HEK293 (cell line): Measurements from ENCODE around the gene TRIM26.

Source experiments
- FEZF1 ChIP-seq: fragments of 450-650 bp; formaldehyde crosslinking; IDR thresholded peaks from 2 replicates; pipeline ENCODE4 v1.5.1; 2016; ENCODE audit warnings: missing biosample characterization, missing genetic modification characterization
- GFI1B ChIP-seq: fragments of 450-650 bp; formaldehyde crosslinking; IDR thresholded peaks from 2 replicates; pipeline ENCODE4 v1.5.1; 2016; ENCODE audit warnings: missing biosample characterization, missing genetic modification characterization
- HIC1 ChIP-seq: fragments of 450-650 bp; formaldehyde crosslinking; IDR thresholded peaks from 2 replicates; pipeline ENCODE4 v1.5.1; 2016; ENCODE audit warnings: missing biosample characterization, missing genetic modification characterization
- HOXA7 ChIP-seq: sonication (generic); formaldehyde crosslinking; IDR thresholded peaks from 2 replicates; pipeline ENCODE4 v1.8.1; 2022; ENCODE audit warnings: missing genetic modification reagents, borderline replicate concordance
- KLF7 ChIP-seq: fragments of 450-650 bp; formaldehyde crosslinking; IDR thresholded peaks from 2 replicates; pipeline ENCODE4 v1.5.1; 2016; ENCODE audit warnings: missing biosample characterization, missing genetic modification characterization, borderline replicate concordance
- MYNN ChIP-seq: fragments of 450-650 bp; formaldehyde crosslinking; IDR thresholded peaks from 2 replicates; pipeline ENCODE4 v1.5.1; 2016; ENCODE audit warnings: missing biosample characterization, missing genetic modification characterization, borderline replicate concordance
- OSR2 ChIP-seq: fragments of 450-650 bp; formaldehyde crosslinking; IDR thresholded peaks from 2 replicates; pipeline ENCODE4 v1.5.1; 2016; ENCODE audit warnings: missing biosample characterization, missing genetic modification characterization
- REPIN1 ChIP-seq: fragments of 450-650 bp; formaldehyde crosslinking; IDR thresholded peaks from 2 replicates; pipeline ENCODE4 v1.5.1; 2017; ENCODE audit warnings: missing biosample characterization, missing genetic modification characterization, low read depth
- SALL2 ChIP-seq: fragments of 450-650 bp; formaldehyde crosslinking; IDR thresholded peaks from 2 replicates; pipeline ENCODE4 v1.5.0; 2017; ENCODE audit warnings: missing biosample characterization, mild to moderate bottlenecking, missing genetic modification characterization, borderline replicate concordance
- SP7 ChIP-seq: fragments of 450-650 bp; formaldehyde crosslinking; IDR thresholded peaks from 2 replicates; pipeline ENCODE4 v1.5.1; 2016; ENCODE audit warnings: missing biosample characterization, missing genetic modification characterization
- ZEB2 ChIP-seq: fragments of 450-650 bp; formaldehyde crosslinking; IDR thresholded peaks from 2 replicates; pipeline ENCODE4 v1.5.1; 2016; ENCODE audit warnings: missing biosample characterization, missing genetic modification characterization
- ZFP41 ChIP-seq: fragments of 450-650 bp; formaldehyde crosslinking; IDR thresholded peaks from 2 replicates; pipeline ENCODE4 v1.5.1; 2016; ENCODE audit warnings: missing biosample characterization, missing genetic modification characterization, borderline replicate concordance
- ZNF19 ChIP-seq: fragments of 450-650 bp; formaldehyde crosslinking; IDR thresholded peaks from 2 replicates; pipeline ENCODE4; 2016; ENCODE audit warnings: missing biosample characterization, missing genetic modification characterization, low read depth
- ZNF239 ChIP-seq: fragments of 450-650 bp; formaldehyde crosslinking; IDR thresholded peaks from 2 replicates; pipeline ENCODE4 v1.5.1; 2016; ENCODE audit warnings: missing biosample characterization, missing genetic modification characterization
- ZNF302 ChIP-seq: fragments of 450-650 bp; formaldehyde crosslinking; IDR thresholded peaks from 2 replicates; pipeline ENCODE4 v1.5.1; 2016; ENCODE audit warnings: missing biosample characterization, missing genetic modification characterization, low read depth
- ZNF426 ChIP-seq: fragments of 450-650 bp; formaldehyde crosslinking; IDR thresholded peaks from 2 replicates; pipeline ENCODE4 v1.5.1; 2017; ENCODE audit warnings: missing biosample characterization, missing genetic modification characterization, mild to moderate bottlenecking, inconsistent platforms, moderate library complexity
- ZNF433 ChIP-seq: fragments of 450-650 bp; formaldehyde crosslinking; IDR thresholded peaks from 2 replicates; pipeline ENCODE4 v1.5.1; 2016; ENCODE audit warnings: missing biosample characterization, missing genetic modification characterization, low read depth
- ZNF501 ChIP-seq: fragments of 450-650 bp; formaldehyde crosslinking; IDR thresholded peaks from 2 replicates; pipeline ENCODE4 v1.5.1; 2016; ENCODE audit warnings: missing biosample characterization, missing genetic modification characterization
- ZNF521 ChIP-seq: fragments of 450-650 bp; formaldehyde crosslinking; IDR thresholded peaks from 2 replicates; pipeline ENCODE4 v1.5.1; 2017; ENCODE audit warnings: missing biosample characterization, mild to moderate bottlenecking, missing genetic modification characterization
- ZNF610 ChIP-seq: fragments of 450-650 bp; formaldehyde crosslinking; IDR thresholded peaks from 2 replicates; pipeline ENCODE4 v1.5.1; 2016; ENCODE audit warnings: missing biosample characterization, missing genetic modification characterization, borderline replicate concordance
- ZNF626 ChIP-seq: fragments of 450-650 bp; sonication (Bioruptor Pico); formaldehyde crosslinking; IDR thresholded peaks from 2 replicates; pipeline ENCODE4 v1.5.1; 2018; ENCODE audit warnings: missing biosample characterization, missing genetic modification characterization, inconsistent platforms
- ZNF692 ChIP-seq: fragments of 450-650 bp; formaldehyde crosslinking; IDR thresholded peaks from 2 replicates; pipeline ENCODE4 v1.5.1; 2016; ENCODE audit warnings: missing biosample characterization, missing genetic modification characterization
- ZNF701 ChIP-seq: fragments of 450-650 bp; formaldehyde crosslinking; IDR thresholded peaks from 2 replicates; pipeline ENCODE4 v1.5.1; 2016; ENCODE audit warnings: missing biosample characterization, missing genetic modification characterization
- ZNF785 ChIP-seq: fragments of 450-650 bp; formaldehyde crosslinking; IDR thresholded peaks from 2 replicates; pipeline ENCODE4 v1.5.1; 2016; ENCODE audit warnings: missing biosample characterization, missing genetic modification characterization
- ZSCAN16 ChIP-seq: fragments of 450-650 bp; formaldehyde crosslinking; IDR thresholded peaks from 2 replicates; pipeline ENCODE4 v1.5.1; 2016; ENCODE audit warnings: missing biosample characterization, missing genetic modification characterization
- TF ChIP-seq, protein P1 (sequence below): fragments of 450-650 bp; formaldehyde crosslinking; IDR thresholded peaks from 2 replicates; pipeline ENCODE4 v1.5.1; 2016; ENCODE audit warnings: missing biosample characterization, missing genetic modification characterization
- TF ChIP-seq, protein P2 (sequence below): fragments of 450-650 bp; formaldehyde crosslinking; IDR thresholded peaks from 2 replicates; pipeline ENCODE4 v1.5.1; 2016; ENCODE audit warnings: missing biosample characterization, missing genetic modification characterization
- TF ChIP-seq, protein P3 (sequence below): fragments of 450-650 bp; formaldehyde crosslinking; IDR thresholded peaks from 2 replicates; pipeline ENCODE4 v1.5.1; 2016; ENCODE audit warnings: missing biosample characterization, missing genetic modification characterization

The TRIM26 gene

DNA sequence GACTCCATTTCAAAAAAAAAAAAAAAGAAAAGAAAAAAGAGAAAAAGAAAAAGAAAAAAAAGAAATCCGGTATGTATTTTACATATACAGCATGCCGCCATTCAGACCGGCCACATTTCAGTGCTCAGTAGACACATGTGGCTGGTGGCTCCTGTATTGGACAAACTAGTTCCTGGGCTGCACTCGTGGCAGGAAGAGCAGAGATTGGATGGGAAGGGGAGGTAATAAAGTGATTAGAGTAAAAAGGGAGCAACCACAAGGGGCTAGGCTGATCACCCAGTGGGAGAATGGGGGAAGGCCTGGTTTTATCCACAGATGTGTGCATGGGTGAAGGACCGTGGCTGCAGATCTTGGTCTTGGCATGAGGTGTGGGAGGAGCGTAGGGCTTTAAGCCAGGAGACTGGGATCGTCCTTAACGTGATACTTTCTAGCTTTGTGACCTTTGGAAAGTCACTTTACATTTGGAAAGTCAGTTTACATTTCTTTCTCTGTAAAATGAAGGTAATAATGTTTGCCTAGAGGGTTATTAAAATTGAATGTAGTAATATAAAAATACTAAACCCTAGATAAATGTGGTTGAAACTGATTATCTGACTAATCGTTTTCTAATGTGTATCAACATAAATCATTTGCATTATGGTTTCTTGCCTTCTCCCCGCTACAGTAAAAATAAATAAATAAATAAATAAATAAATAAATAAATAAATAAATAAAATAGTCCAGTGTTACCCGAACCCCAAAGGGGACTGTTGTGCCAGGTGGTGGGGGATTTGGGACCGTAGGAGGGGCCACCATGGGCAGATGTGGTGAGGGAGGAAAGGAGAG, 50.7 kb downstream of the TRIM26 start (continued):
- TF ChIP-seq, protein P1, sequence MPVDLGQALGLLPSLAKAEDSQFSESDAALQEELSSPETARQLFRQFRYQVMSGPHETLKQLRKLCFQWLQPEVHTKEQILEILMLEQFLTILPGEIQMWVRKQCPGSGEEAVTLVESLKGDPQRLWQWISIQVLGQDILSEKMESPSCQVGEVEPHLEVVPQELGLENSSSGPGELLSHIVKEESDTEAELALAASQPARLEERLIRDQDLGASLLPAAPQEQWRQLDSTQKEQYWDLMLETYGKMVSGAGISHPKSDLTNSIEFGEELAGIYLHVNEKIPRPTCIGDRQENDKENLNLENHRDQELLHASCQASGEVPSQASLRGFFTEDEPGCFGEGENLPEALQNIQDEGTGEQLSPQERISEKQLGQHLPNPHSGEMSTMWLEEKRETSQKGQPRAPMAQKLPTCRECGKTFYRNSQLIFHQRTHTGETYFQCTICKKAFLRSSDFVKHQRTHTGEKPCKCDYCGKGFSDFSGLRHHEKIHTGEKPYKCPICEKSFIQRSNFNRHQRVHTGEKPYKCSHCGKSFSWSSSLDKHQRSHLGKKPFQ (tag by site-specific recombination) = no peak
- TF ChIP-seq GFI1B (tag by site-specific recombination) (peak; percentile 83), HOXA7 (CRISPR knock-in tag) (no peak), ZNF433 (peak; percentile 99), ZSCAN16 (tag by site-specific recombination) (no peak), ZEB2 (tag by site-specific recombination) (no peak), ZNF521 (tag by site-specific recombination) (no peak), ZNF239 (no peak), OSR2 (tag by site-specific recombination) (no peak), ZNF302 (no peak), ZNF692 (tag by site-specific recombination) (peak; percentile 45; the same call in 1 of the 2 replicates), SP7 (tag by site-specific recombination) (no peak), ZNF701 (tag by site-specific recombination) (no peak), ZNF785 (tag by site-specific recombination) (no peak), ZNF626 (tag by site-specific recombination) (no peak), SALL2 (tag by site-specific recombination) (no peak), ZNF610 (peak; percentile 55; the same call in 1 of the 2 replicates), REPIN1 (tag by site-specific recombination) (no peak; the same call in 1 of the 2 replicates), ZFP41 (tag by site-specific recombination) (no peak), KLF7 (tag by site-specific recombination) (peak; percentile 82; the same call in 1 of the 2 replicates), ZNF426 (tag by site-specific recombination) (peak; percentile 100), FEZF1 (tag by site-specific recombination) (no peak), MYNN (tag by site-specific recombination) (0 out of 2 replicates have a peak, but pooled peaks have one; percentile 58), ZNF501 (tag by site-specific recombination) (peak; percentile 85), ZNF19 (tag by site-specific recombination) (peak; percentile 95), HIC1 (no peak; the same call in 1 of the 2 replicates)
- TF ChIP-seq, protein P2, sequence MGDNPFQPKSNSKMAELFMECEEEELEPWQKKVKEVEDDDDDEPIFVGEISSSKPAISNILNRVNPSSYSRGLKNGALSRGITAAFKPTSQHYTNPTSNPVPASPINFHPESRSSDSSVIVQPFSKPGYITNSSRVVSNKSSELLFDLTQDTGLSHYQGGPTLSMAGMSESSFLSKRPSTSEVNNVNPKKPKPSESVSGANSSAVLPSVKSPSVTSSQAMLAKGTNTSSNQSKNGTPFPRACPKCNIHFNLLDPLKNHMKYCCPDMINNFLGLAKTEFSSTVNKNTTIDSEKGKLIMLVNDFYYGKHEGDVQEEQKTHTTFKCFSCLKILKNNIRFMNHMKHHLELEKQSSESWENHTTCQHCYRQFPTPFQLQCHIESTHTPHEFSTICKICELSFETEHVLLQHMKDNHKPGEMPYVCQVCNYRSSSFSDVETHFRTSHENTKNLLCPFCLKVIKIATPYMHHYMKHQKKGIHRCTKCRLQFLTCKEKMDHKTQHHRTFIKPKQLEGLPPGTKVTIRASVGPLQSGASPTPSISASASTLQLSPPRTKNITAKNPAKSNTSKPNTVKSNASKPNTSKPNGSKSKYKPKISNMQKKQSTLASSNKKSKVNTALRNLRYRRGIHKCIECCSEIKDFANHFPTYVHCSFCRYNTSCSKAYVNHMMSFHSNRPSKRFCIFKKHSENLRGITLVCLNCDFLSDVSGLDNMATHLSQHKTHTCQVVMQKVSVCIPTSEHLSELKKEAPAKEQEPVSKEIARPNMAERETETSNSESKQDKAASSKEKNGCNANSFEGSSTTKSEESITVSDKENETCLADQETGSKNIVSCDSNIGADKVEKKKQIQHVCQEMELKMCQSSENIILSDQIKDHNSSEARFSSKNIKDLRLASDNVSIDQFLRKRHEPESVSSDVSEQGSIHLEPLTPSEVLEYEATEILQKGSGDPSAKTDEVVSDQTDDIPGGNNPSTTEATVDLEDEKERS (tag by site-specific recombination) = no peak
- TF ChIP-seq, protein P3, sequence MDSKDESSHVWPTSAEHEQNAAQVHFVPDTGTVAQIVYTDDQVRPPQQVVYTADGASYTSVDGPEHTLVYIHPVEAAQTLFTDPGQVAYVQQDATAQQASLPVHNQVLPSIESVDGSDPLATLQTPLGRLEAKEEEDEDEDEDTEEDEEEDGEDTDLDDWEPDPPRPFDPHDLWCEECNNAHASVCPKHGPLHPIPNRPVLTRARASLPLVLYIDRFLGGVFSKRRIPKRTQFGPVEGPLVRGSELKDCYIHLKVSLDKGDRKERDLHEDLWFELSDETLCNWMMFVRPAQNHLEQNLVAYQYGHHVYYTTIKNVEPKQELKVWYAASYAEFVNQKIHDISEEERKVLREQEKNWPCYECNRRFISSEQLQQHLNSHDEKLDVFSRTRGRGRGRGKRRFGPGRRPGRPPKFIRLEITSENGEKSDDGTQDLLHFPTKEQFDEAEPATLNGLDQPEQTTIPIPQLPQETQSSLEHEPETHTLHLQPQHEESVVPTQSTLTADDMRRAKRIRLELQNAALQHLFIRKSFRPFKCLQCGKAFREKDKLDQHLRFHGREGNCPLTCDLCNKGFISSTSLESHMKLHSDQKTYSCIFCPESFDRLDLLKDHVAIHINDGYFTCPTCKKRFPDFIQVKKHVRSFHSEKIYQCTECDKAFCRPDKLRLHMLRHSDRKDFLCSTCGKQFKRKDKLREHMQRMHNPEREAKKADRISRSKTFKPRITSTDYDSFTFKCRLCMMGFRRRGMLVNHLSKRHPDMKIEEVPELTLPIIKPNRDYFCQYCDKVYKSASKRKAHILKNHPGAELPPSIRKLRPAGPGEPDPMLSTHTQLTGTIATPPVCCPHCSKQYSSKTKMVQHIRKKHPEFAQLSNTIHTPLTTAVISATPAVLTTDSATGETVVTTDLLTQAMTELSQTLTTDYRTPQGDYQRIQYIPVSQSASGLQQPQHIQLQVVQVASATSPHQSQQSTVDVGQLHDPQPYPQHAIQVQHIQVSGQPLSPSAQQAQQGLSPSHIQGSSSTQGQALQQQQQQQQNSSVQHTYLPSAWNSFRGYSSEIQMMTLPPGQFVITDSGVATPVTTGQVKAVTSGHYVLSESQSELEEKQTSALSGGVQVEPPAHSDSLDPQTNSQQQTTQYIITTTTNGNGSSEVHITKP (tag by site-specific recombination) = no peak
